OCI-LY3 (cell line): ENCODE measurements around the gene HOOK2.
A peak's percentile ranks its signal among the peaks of the same experiment; 100 is the strongest.

ENCODE experiments used
- H2AFZ ChIP-seq: fragments of 200-600, 300-600 bp; shearing (Covaris generic); 2 replicates; pipeline ENCODE4 v1.6.0; 2014; ENCODE audit warnings: antibody characterized with exemption, low read depth, low read length
- H3K27ac ChIP-seq: fragments of 200-600, 300-600 bp; sonication (generic); 2 replicates; pipeline ENCODE4 v1.5.1; 2014; ENCODE audit warnings: mild to moderate bottlenecking, low read length, moderate library complexity, mixed read lengths
- H3K27me3 ChIP-seq: fragments of 200-600, 300-600 bp; sonication (generic); 2 replicates; pipeline ENCODE4 v1.6.1; 2014; ENCODE audit warnings: low read depth, low read length, mixed read lengths
- H3K36me3 ChIP-seq: fragments of 200-600, 300-600 bp; sonication (generic); replicated peaks from 2 replicates; pipeline ENCODE3; 2014; ENCODE audit warnings: low read depth, low read length, mixed read lengths
- H3K4me1 ChIP-seq: fragments of 300-600, 200-600 bp; sonication (generic); 2 replicates; pipeline ENCODE4 v1.6.1; 2014; ENCODE audit warnings: low read length, mixed read lengths
- H3K4me2 ChIP-seq: fragments of 200-600, 300-600 bp; sonication (generic); 2 replicates; pipeline ENCODE4 v1.6.1; 2014; ENCODE audit warnings: low read length, mixed read lengths
- H3K4me3 ChIP-seq: fragments of 300-600, 200-600 bp; sonication (generic); 2 replicates; pipeline ENCODE4 v1.5.1; 2014; ENCODE audit warnings: antibody characterized with exemption, mild to moderate bottlenecking, low read length, moderate library complexity
- H3K79me2 ChIP-seq: fragments of 300-600, 200-600 bp; shearing (Covaris generic); 2 replicates; pipeline ENCODE4 v1.6.1; 2014; ENCODE audit warnings: mild to moderate bottlenecking, low read length, mixed read lengths
- H3K9ac ChIP-seq: fragments of 300-600, 200-600 bp; shearing (Covaris generic); 2 replicates; pipeline ENCODE4 v1.6.0; 2014; ENCODE audit warnings: mild to moderate bottlenecking, low read length, moderate library complexity
- H3K9me3 ChIP-seq: fragments of 200-600, 300-600 bp; shearing (Covaris generic); 2 replicates; pipeline ENCODE4 v1.6.1; 2014; ENCODE audit warnings: low read length, mixed read lengths; ENCODE audit not compliant: insufficient read depth
- H4K20me1 ChIP-seq: fragments of 200-600, 300-600 bp; sonication (generic); 2 replicates; pipeline ENCODE4 v1.6.1; 2016; ENCODE audit warnings: low read length, mixed read lengths; ENCODE audit not compliant: insufficient read depth
- EZH2phosphoT487 ChIP-seq: fragments of 200-600 bp; shearing (Covaris generic); IDR thresholded peaks from 2 replicates; pipeline ENCODE4 v1.6.1; 2018; ENCODE audit warnings: antibody characterized with exemption, mixed run types, low read depth
- TF ChIP-seq, protein P1 (sequence below): fragments of 200-600, 300-600 bp; sonication (generic); IDR thresholded peaks from 2 replicates; pipeline ENCODE4 v1.5.1; 2014; ENCODE audit warnings: antibody characterized with exemption, low read length, low read depth

Gene HOOK2

DNA sequence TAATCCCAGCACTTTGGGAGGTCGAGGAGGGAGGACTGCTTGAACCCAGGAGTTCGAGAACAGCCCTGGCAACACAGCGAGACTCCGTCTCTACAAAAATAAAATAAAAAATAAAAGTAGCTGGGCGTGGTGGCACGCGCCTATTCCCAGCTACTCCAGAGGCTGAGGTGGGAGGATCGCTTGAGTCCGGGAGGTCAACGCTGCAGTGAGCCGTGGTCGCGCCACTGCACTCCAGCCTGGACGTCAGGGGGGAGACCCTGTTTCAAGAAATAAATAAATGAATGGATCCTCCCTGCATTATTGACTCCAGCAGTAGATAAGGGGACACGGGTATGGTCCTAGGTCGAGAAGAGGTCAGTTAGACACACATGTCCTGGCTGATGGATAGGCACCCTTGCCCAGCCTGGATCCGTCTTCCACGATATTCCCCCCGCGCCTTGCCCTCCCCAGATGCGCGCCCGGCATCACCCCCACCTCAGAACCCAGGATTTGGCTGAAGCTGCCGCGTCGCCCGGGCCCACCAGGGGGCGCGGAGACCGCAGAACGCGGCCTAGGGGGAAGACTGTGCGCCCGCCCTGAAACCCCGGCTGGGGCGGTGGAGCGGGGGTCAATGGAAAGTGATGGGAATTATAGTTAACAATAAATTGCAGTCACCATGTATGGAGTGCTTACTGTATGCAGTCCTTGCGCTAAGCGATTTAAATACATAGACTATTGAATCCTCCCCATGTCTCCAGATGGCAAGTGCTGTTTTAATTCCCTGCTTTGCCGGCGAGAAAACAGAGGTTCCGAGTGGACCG, 2.1 kb upstream of the HOOK2 start:
- Histone ChIP-seq H3K79me2 (peaks cover 14% of the 10 kb centered on the region; the same call in 1 of the 2 replicates), H3K9ac (peak overlapping the region; percentile 83), H3K4me1 (peaks cover 32% of the 10 kb centered on the region), H3K27me3 (no peaks in the 10 kb centered on the region), H3K9me3 (no peaks in the 10 kb centered on the region), H3K4me2 (peak overlapping the region; percentile 88), H2AFZ (0 out of 2 replicates have a peak overlapping the region, but pooled peaks have one; percentile 66), H3K4me3 (peak overlapping the region; percentile 82), H3K36me3 (peaks cover 3% of the 10 kb centered on the region), H3K27ac (peak overlapping the region; percentile 83), H4K20me1 (no peaks in the 10 kb centered on the region)
- TF ChIP-seq, protein P1, sequence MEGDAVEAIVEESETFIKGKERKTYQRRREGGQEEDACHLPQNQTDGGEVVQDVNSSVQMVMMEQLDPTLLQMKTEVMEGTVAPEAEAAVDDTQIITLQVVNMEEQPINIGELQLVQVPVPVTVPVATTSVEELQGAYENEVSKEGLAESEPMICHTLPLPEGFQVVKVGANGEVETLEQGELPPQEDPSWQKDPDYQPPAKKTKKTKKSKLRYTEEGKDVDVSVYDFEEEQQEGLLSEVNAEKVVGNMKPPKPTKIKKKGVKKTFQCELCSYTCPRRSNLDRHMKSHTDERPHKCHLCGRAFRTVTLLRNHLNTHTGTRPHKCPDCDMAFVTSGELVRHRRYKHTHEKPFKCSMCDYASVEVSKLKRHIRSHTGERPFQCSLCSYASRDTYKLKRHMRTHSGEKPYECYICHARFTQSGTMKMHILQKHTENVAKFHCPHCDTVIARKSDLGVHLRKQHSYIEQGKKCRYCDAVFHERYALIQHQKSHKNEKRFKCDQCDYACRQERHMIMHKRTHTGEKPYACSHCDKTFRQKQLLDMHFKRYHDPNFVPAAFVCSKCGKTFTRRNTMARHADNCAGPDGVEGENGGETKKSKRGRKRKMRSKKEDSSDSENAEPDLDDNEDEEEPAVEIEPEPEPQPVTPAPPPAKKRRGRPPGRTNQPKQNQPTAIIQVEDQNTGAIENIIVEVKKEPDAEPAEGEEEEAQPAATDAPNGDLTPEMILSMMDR: peak; percentile 97
- no peak for TF ChIP-seq EZH2phosphoT487

DNA sequence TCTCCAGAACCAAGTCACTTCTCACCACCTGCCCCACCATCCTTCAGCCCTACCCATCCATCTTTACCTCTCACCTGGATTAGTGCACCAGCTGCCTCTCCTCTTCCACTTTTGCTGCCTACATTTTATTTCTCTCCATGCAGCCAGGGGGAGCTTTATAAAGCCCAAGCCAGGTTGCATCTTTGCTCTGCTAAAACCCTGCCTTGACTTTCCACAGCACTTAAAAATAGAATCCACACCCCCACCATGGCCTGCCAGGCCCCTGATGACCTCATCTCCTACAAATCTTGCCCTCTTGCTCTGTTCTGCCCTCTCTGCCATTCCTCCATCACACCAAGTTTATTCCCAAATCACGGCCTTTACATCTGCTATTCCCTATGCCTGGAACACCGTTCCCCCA, 1.8 kb downstream of the HOOK2 start:
- Histone ChIP-seq H4K20me1 (no peaks in the 10 kb centered on the region), H3K9me3 (no peaks in the 10 kb centered on the region), H3K79me2 (0 out of 2 replicates have a peak, but pooled peaks cover 4% of the 10 kb centered on the region), H3K27me3 (no peaks in the 10 kb centered on the region), H3K4me2 (no peak overlapping the region), H3K27ac (no peak overlapping the region), H3K9ac (no peak overlapping the region), H3K4me3 (no peak overlapping the region), H3K36me3 (peaks cover 3% of the 10 kb centered on the region), H2AFZ (no peak overlapping the region), H3K4me1 (peaks cover 7% of the 10 kb centered on the region; the same call in 1 of the 2 replicates)
- TF ChIP-seq, protein P1: peak; percentile 41
- no peak for TF ChIP-seq EZH2phosphoT487

DNA sequence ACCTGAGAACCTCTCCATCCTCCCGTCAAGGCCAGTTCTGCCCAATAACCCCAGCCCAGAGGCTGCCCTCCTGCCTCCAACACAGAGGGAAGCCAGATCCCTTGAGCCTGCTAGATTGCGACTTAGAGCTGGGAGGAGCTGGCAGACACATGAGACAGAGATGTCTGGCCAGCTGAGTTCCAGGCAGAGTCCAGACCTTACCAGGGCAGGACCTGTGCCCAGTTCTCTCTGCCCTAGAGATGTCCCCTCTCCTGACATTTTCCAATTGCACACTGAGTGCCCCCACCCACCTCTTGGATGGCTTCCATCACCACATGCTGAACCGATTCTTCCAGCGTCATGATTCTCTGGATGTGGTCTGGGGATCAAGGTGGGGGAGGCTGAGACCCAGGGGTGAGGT, 3.0 kb downstream of the HOOK2 start:
- H3K4me1 ChIP-seq: peaks cover 6% of the 10 kb centered on the region; the same call in 1 of the 2 replicates
- no peaks in the 10 kb centered on the region for H3K27me3 ChIP-seq
- H3K9ac ChIP-seq: no peak overlapping the region

DNA sequence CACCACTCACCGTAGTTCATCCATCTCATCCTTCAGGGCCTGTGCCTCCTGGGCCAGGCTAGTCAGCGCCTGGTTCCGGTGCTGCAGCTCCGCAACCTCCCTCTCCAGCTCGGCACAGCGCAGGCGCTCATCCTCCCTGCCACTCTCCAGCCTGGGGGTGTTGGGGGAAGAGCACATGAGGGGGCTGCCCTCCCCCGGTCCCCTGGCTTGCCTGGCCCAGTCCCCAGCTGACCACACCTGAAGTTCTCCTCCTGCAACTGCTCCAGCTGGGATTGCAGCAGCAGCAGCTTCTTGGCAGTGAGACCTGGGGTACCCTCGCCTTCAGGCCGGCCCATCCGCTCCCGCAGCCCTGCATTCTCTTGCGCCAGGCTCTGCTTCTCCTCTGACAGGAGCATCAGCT, 4.4 kb downstream of the HOOK2 start:
- no peak for TF ChIP-seq EZH2phosphoT487
- TF ChIP-seq, protein P1: no peak
- no peaks in the 10 kb centered on the region for H3K79me2 ChIP-seq
- no peak overlapping the region for H3K4me2 ChIP-seq

More for the DNA sequence above, 3.0 kb downstream of the HOOK2 start:
- no peaks in the 10 kb centered on the region for H3K79me2 ChIP-seq
- no peak overlapping the region for H3K4me2 ChIP-seq
- H2AFZ ChIP-seq: no peak overlapping the region
- H3K27ac ChIP-seq: no peak overlapping the region
- H4K20me1 ChIP-seq: no peaks in the 10 kb centered on the region
- peaks cover 3% of the 10 kb centered on the region for H3K36me3 ChIP-seq
- no peaks in the 10 kb centered on the region for H3K9me3 ChIP-seq
- TF ChIP-seq, protein P1: no peak
- no peak for TF ChIP-seq EZH2phosphoT487
- H3K4me3 ChIP-seq: no peak overlapping the region

More for the DNA sequence above, 4.4 kb downstream of the HOOK2 start:
- H3K27me3 ChIP-seq: no peaks in the 10 kb centered on the region
- peaks cover 7% of the 10 kb centered on the region; the same call in 1 of the 2 replicates for H3K4me1 ChIP-seq
- no peak overlapping the region for H3K4me3 ChIP-seq
- H3K9ac ChIP-seq: no peak overlapping the region
- H3K27ac ChIP-seq: no peak overlapping the region
- peaks cover 3% of the 10 kb centered on the region for H3K36me3 ChIP-seq
- H2AFZ ChIP-seq: no peak overlapping the region
- no peaks in the 10 kb centered on the region for H4K20me1 ChIP-seq
- no peaks in the 10 kb centered on the region for H3K9me3 ChIP-seq
